Activated gamma-delta T cell treated with anti-CD3 and anti-CD28 coated beads, Interleukin-2, amount 50 U/mL, for 16 hours (primary cell): ENCODE results near the gene CARMIL1.

Source experiments
- DNase-seq: peaks from one replicate; pipeline ENCODE4 v3.0.0-alpha.2; 2020; ENCODE audit warnings: low read depth

The CARMIL1 gene

GRCh38 chr6:25659633-25660368, 380.6 kb downstream of the CARMIL1 start:
- DNase-seq: no peak

GRCh38 chr6:25660512-25660911, 381.3 kb downstream of the CARMIL1 start:
- no peak for DNase-seq

GRCh38 chr6:25661129-25661779, 382.1 kb downstream of the CARMIL1 start:
- DNase-seq: no peak

- DNase-seq: no peak
These were observed 386.3 kb downstream of the CARMIL1 start for GRCh38 chr6:25665455-25665854.

- no peak for DNase-seq
These were observed 390.2 kb downstream of the CARMIL1 start for GRCh38 chr6:25669413-25669812.
